Activated T-helper 1 cell treated with anti-CD3 and anti-CD28 coated beads, Interleukin-2, amount 50 U/mL, for 16 hours (primary cell): Measurements from ENCODE around the gene YAP1.

Source experiments
- DNase-seq, 2 donors: peaks; one replicate each; pipeline ENCODE4 v3.0.0-alpha.2; 2020; ENCODE audit warnings: low read depth in 1 of 2, low spot score in 1 of 2

Gene YAP1

GRCh38 chr11:102109896-102110760 lies at the start of gene YAP1:
Gene YAP1 (plus strand): TSS chr11:102110447. CDS start chr11:102110849, 402 bp downstream.
- peak; percentile 29 to 32 for DNase-seq

GRCh38 chr11:102061276-102061675 lies 49.0 kb upstream of the YAP1 start:
- no peak for DNase-seq

- no peak for DNase-seq
Observed at GRCh38 chr11:102062106-102062505, 48.1 kb upstream of the YAP1 start.

GRCh38 chr11:102064316-102064715 lies 45.9 kb upstream of the YAP1 start:
- DNase-seq, result no peak

- DNase-seq, result no peak
Observed at GRCh38 chr11:102070766-102071165, 39.5 kb upstream of the YAP1 start.

- no peak for DNase-seq
Observed at GRCh38 chr11:102071497-102072472, 38.5 kb upstream of the YAP1 start.

- no peak for DNase-seq
Observed at GRCh38 chr11:102073253-102073652, 37.0 kb upstream of the YAP1 start.

GRCh38 chr11:102079625-102080024 lies 30.6 kb upstream of the YAP1 start:
- no peak for DNase-seq

GRCh38 chr11:102081313-102081712 lies 28.9 kb upstream of the YAP1 start:
- DNase-seq, result no peak

GRCh38 chr11:102085864-102086551 lies 24.2 kb upstream of the YAP1 start:
- DNase-seq, result no peak

- no peak for DNase-seq
Observed at GRCh38 chr11:102097186-102097585, 13.1 kb upstream of the YAP1 start.

GRCh38 chr11:102099755-102100154 lies 10.5 kb upstream of the YAP1 start:
- no peak for DNase-seq

- DNase-seq, result no peak
Observed at GRCh38 chr11:102108734-102109440, 1.4 kb upstream of the YAP1 start.

- no peak for DNase-seq
Observed at GRCh38 chr11:102110761-102111010, 439 bp downstream of the YAP1 start.

GRCh38 chr11:102111011-102111786 lies 952 bp downstream of the YAP1 start:
- no peak for DNase-seq

- no peak for DNase-seq
Observed at GRCh38 chr11:102111787-102112508, 1.7 kb downstream of the YAP1 start.

GRCh38 chr11:102112509-102112821 lies 2.2 kb downstream of the YAP1 start:
- DNase-seq, result no peak

- DNase-seq, result no peak
Observed at GRCh38 chr11:102114032-102114431, 3.8 kb downstream of the YAP1 start.

GRCh38 chr11:102115557-102115956 lies 5.3 kb downstream of the YAP1 start:
- no peak for DNase-seq
